Ureter (tissue), 1 donor: ENCODE results near the gene GNG4. TPM values are rescaled to one million over a fixed set of nuclear protein-coding genes. Genes with fewer than 3 reads are reported as not detected.

Source experiments
- total RNA-seq: library from RNA; stranded (reverse); gene quantifications from one replicate; pipeline ENCODE4 v1.2.4, GENCODE V29; 2023
- donor health status: DM: yes; HTN: yes; CAD: no.

GNG4 gene
- total RNA-seq, 1 donor from 2014 or later, result not detected

Other genes with a start within 250 kb of the GNG4 start
- 28.8 TPM for gene B3GALNT2, start 145.3 kb downstream of the GNG4 start, total RNA-seq
- 66.1 TPM for gene LYST, start 217.1 kb upstream of the GNG4 start, total RNA-seq